ENCODE results near the gene FNDC3B.

Gene FNDC3B

GRCh38 chr3:172031996-172032395 is 7.4 kb upstream of the FNDC3B start:
- no peak for DNase-seq (ENCODE audit: low spot score)

GRCh38 chr3:172033396-172033795 is 6.0 kb upstream of the FNDC3B start:
- no peak for DNase-seq (ENCODE audit: low spot score)

- DNase-seq (ENCODE audit: low spot score), result peak; percentile 46
Observed at GRCh38 chr3:172034786-172035685, 4.3 kb upstream of the FNDC3B start.

GRCh38 chr3:172036541-172037215 is 2.7 kb upstream of the FNDC3B start:
- no peak for DNase-seq (ENCODE audit: low spot score)

- DNase-seq (ENCODE audit: low spot score), result no peak
Observed at GRCh38 chr3:172038798-172039435, 461 bp upstream of the FNDC3B start.

- peak; percentile 93 for DNase-seq (ENCODE audit: low spot score)
Observed at GRCh38 chr3:172040078-172040980, 951 bp downstream of the FNDC3B start.

GRCh38 chr3:172040981-172041963 is 1.9 kb downstream of the FNDC3B start:
- DNase-seq (ENCODE audit: low spot score), result peak; percentile 62

GRCh38 chr3:172042136-172042662 is 2.8 kb downstream of the FNDC3B start:
- DNase-seq (ENCODE audit: low spot score), result peak; percentile 18

GRCh38 chr3:172042663-172043179 is 3.3 kb downstream of the FNDC3B start:
- DNase-seq (ENCODE audit: low spot score), result peak; percentile 48

GRCh38 chr3:172043233-172043632 is 3.9 kb downstream of the FNDC3B start:
- no peak for DNase-seq (ENCODE audit: low spot score)

- DNase-seq (ENCODE audit: low spot score), result no peak
Observed at GRCh38 chr3:172043766-172044165, 4.4 kb downstream of the FNDC3B start.

- no peak for DNase-seq (ENCODE audit: low spot score)
Observed at GRCh38 chr3:172044833-172045585, 5.6 kb downstream of the FNDC3B start.

- no peak for DNase-seq (ENCODE audit: low spot score)
Observed at GRCh38 chr3:172046268-172046915, 7.0 kb downstream of the FNDC3B start.

- DNase-seq (ENCODE audit: low spot score), result no peak
Observed at GRCh38 chr3:172047567-172048115, 8.3 kb downstream of the FNDC3B start.

GRCh38 chr3:172048599-172048998 is 9.2 kb downstream of the FNDC3B start:
- no peak for DNase-seq (ENCODE audit: low spot score)

- DNase-seq (ENCODE audit: low spot score), result no peak
Observed at GRCh38 chr3:172051310-172051956, 12.1 kb downstream of the FNDC3B start.

- DNase-seq (ENCODE audit: low spot score), result no peak
Observed at GRCh38 chr3:172051957-172052354, 12.6 kb downstream of the FNDC3B start.

GRCh38 chr3:172052405-172052804 is 13.0 kb downstream of the FNDC3B start:
- DNase-seq (ENCODE audit: low spot score), result no peak
